Activated T-cell treated with anti-CD3 and anti-CD28 coated beads, Interleukin-2, amount 50 U/mL, for 4 hours (primary cell): ENCODE data around the gene VAT1. TPM values are rescaled to one million over a fixed set of nuclear protein-coding genes. Genes with fewer than 3 reads are reported as not detected.
"Not testable (repeated sequence)": the region's sequence is repeated elsewhere in the genome, so short reads cannot be mapped to it uniquely, and the experiment has no call there.

Experiments used
- ATAC-seq, 2 donors: fragments of 200-7000 bp; cut with Tn5 transposase; one replicate each; pipeline ENCODE4 v1.10.0; 2021
- DNase-seq: peaks from one replicate; pipeline ENCODE4 v3.0.0-alpha.2; 2020
- H3K27me3 Mint-ChIP-seq: one replicate; pipeline ENCODE4 v1.8.0; 2021; ENCODE audit warnings: low read depth, mixed read lengths
- H3K36me3 Mint-ChIP-seq: one replicate; pipeline ENCODE4 v1.8.0; 2022; ENCODE audit warnings: mixed read lengths; ENCODE audit not compliant: insufficient read depth
- H3K4me1 Mint-ChIP-seq: one replicate; pipeline ENCODE4 v1.8.0; 2021; ENCODE audit warnings: low read depth, mixed read lengths
- H3K4me3 Mint-ChIP-seq: one replicate; pipeline ENCODE4 v1.8.0; 2021; ENCODE audit warnings: mild to moderate bottlenecking, moderate library complexity, mixed read lengths
- H3K9me3 Mint-ChIP-seq: one replicate; pipeline ENCODE4 v1.8.0; 2021; ENCODE audit warnings: mixed read lengths
- total RNA-seq, 3 donors: library from RNA; stranded (reverse); gene quantifications; one replicate each; pipeline ENCODE4 v1.2.1, GENCODE V29; 2021

The VAT1 gene
- total RNA-seq, 3 donors from 2014 or later = 11.7 to 15.9 (median 15.5) TPM

DNA sequence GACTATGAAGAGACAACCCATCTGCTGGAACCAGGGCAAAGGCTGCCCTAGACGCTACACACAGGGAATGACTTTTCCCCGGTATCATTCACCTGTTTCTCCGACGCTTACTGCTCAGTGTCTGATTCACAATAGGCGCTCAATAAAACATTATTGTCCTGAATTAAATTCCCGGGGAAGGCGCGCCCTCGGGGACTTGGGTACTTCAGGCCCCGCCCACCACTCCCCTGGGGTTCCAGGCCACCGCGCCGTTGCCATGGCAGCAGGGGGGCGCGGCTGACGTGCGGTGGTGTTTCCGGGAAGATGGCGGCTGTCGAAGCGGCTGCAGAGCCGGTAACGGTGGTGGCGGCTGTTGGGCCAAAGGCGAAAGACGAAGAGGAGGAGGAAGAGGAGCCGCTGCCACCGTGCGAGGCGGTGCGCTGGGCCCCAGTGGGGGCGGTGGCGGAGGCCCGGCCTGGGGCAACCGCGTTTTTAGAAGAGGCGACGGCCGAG lies 41.9 kb downstream of the VAT1 start, which contains the start of gene RUNDC1:
TSS of gene RUNDC1 (plus strand) at position 292 of the 492 bp plus-strand sequence. CDS start at position 304, 12 bp downstream.
- ATAC-seq (peak; percentile 87 to 89), DNase-seq (peak; percentile 91)
- peak within 1 kb of the TSS; percentile 100 for H3K4me3 Mint-ChIP-seq
- peaks cover 5% of the 10 kb centered on the region for H3K36me3 Mint-ChIP-seq
- H3K4me1 Mint-ChIP-seq = peaks cover 34% of the 10 kb centered on the region
- no peaks in the 10 kb centered on the region for H3K27me3 Mint-ChIP-seq
- H3K9me3 Mint-ChIP-seq = no peaks in the 10 kb centered on the region

DNA sequence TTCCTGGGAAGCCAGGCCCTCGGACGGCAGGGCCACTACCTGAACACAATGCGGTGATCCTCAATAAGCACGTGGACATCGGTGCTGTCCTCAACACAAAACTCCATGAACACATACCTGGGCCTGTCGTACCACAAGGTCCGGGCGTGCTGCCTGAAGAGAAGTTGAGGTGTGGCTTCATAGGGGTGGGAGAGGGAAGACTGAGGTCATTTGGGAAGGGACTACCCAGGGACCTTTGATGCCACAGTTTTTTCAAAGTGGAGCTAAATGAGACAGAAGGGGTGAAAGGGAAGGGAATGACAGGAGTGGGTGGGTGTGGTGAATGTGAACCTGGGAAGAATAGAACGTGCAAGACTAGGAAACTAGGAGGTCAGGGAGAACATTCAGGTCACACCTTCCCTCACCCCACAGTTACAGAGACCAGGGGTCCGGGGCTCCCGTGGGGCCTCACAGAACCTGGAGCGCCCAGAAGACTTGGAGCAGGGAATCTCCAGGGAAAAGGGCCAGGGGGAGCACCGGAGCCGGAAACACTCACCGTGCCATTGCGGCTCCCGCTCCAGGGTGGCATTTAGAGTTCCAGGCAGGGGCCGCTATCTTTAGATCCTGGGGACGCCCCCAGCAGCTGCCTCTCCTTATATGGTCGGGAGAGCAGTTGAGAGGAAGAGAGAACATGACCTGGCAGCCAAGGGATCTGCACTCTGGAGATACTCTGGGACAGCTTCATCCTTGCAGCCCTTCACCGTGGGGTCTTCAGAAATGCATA lies 42.5 kb downstream of the VAT1 start, which contains the start of gene PTGES3L:
TSS of gene PTGES3L (minus strand) at position 570 of the 763 bp plus-strand sequence. CDS start at position 543, 27 bp downstream.
- H3K4me1 Mint-ChIP-seq = peaks cover 31% of the 10 kb centered on the region
- ATAC-seq (peak; percentile 47 to 63), DNase-seq (no peak)
- H3K9me3 Mint-ChIP-seq = no peaks in the 10 kb centered on the region
- H3K36me3 Mint-ChIP-seq = peaks cover 2% of the 10 kb centered on the region
- peak within 1 kb of the TSS; percentile 100 for H3K4me3 Mint-ChIP-seq
- no peaks in the 10 kb centered on the region for H3K27me3 Mint-ChIP-seq

DNA sequence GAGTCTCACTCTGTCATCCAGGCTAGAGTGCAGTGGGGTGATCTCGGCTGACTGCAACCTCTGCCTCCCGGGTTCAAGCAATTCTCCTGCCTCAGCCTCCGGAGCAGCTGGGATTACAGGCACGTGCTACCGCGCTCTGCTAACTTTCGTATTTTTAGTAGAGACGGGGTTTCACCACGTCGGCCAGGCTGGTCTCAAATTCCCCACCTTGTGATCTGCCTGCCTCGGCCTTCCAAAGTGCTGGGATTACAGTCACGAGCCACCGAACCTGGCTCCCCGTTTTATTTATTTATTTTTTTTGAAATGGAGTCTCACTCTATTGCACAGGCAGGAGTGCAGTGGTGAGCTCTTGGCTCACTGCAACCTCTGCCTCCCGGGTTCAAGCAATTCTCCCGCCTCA lies 46.5 kb downstream of the VAT1 start:
- H3K27me3 Mint-ChIP-seq, H3K4me3 Mint-ChIP-seq, DNase-seq, H3K9me3 Mint-ChIP-seq, H3K36me3 Mint-ChIP-seq, ATAC-seq: not testable (repeated sequence)
- peaks cover 11% of the 10 kb centered on the region for H3K4me1 Mint-ChIP-seq

DNA sequence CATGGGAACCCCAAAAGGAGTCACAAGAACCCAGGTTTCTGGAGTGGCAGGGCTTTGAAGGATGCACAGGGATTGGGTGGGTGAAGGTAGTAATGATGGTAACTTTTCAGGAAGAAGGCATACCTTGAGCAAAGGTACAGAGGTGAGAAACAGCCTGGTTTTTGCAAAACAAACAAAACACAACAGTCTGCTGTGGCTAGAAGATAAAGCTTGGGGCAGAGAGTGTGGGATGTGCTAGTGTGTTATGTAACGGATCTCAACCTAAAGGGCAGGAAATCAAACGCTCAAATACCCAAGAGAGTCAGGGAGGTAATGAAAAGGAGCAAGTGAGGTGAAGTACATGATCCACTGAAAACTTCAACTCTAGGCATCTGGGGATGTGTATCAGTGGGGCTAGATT lies 46.9 kb downstream of the VAT1 start:
- H3K4me3 Mint-ChIP-seq = no peak overlapping the region
- H3K36me3 Mint-ChIP-seq = no peaks in the 10 kb centered on the region
- H3K4me1 Mint-ChIP-seq = peaks cover 9% of the 10 kb centered on the region
- no peaks in the 10 kb centered on the region for H3K27me3 Mint-ChIP-seq
- no peaks in the 10 kb centered on the region for H3K9me3 Mint-ChIP-seq
- DNase-seq (no peak), ATAC-seq (no peak)

DNA sequence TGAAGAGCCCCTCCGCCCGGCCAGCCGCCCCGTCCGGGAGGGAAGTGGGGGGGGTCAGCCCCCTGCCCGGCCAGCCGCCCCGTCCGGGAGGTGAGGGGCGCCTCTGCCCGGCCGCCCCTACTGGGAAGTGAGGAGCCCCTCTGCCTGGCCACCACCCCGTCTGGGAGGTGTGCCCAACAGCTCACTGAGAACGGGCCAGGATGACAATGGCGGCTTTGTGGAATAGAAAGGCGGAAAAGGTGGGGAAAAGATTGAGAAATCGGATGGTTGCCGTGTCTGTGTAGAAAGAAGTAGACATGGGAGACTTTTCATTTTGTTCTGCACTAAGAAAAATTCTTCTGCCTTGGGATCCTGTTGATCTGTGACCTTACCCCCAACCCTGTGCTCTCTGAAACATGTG lies 48.9 kb downstream of the VAT1 start:
- not testable (repeated sequence) for H3K4me1 Mint-ChIP-seq, DNase-seq, H3K4me3 Mint-ChIP-seq, H3K36me3 Mint-ChIP-seq, H3K9me3 Mint-ChIP-seq, H3K27me3 Mint-ChIP-seq, ATAC-seq

DNA sequence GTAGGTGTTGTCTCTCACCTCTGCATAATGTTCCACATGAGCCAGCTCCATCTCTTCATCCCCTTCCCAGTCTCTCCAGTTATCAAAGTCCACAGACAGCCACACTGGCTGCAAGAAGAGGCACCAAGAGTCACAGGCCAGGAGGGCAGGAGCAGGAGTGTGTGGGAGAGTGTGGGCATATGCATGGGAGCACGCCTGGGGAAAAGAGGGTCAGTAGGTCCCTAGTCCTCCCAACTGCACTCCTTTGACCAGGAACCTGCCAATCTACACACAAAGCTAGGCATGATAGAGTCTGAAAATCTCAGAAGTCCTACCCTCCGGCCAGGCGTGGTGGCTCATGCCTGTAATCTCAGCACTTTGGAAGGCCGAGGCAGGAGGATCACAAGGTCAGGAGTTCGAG lies 50.6 kb downstream of the VAT1 start:
- DNase-seq = no peak
- ATAC-seq = no peak
- H3K27me3 Mint-ChIP-seq = no peaks in the 10 kb centered on the region
- H3K4me1 Mint-ChIP-seq = no peaks in the 10 kb centered on the region
- H3K9me3 Mint-ChIP-seq = no peaks in the 10 kb centered on the region
- no peak overlapping the region for H3K4me3 Mint-ChIP-seq
- H3K36me3 Mint-ChIP-seq = no peaks in the 10 kb centered on the region

DNA sequence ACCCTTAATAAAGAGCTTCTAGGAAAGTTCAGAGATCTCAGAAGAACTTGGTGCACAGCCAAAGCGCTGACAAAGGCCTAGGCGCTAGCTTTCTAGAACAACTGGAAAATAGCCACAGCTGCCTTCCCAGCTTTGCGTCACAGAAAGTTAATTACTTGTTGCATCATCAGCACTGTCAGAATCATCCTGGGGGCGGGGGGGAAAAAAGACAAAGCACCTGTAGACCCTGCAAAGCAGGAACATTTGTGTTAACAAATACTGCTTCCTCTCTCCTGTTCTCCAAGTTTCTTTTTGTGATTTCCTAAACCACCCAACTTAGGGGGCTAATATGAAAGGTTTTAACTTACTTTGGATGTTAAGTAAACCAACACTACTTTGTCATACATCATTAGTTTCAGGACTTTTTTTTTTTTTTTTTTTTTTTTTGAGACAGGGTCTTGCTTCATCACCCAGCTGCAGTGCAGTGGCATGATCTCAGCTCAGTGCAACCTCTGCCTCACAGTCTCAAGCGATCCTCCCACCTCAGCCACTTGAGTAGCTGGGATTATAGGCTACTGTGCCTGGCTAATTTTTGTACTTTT lies 53.1 kb downstream of the VAT1 start:
- H3K36me3 Mint-ChIP-seq = peaks cover 1% of the 10 kb centered on the region
- DNase-seq = no peak

DNA sequence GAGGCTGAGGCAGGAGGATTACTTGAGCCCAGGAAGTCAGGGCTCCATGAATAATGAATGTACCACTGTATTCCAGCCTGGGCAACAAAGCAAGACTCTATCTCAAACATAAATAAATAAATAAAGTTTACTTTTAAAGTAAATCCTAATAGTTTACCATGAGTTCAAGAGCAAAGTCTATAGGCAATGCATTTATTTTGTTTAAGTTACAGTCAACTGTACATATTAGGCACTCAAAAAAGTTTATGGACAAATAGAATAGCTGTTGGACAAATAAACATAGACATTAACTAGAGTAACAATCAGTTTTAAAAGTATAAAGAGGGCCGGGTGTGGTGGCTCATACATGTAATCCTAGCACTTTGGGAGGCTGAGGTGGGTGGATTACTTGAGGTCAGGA lies 54.3 kb downstream of the VAT1 start:
- Mint-ChIP-seq H3K9me3 (no peaks in the 10 kb centered on the region), H3K4me1 (peaks cover 10% of the 10 kb centered on the region), H3K27me3 (no peaks in the 10 kb centered on the region), H3K4me3 (no peak overlapping the region), H3K36me3 (peaks cover 6% of the 10 kb centered on the region)
- ATAC-seq = no peak
- DNase-seq = no peak

More for the DNA sequence above, 53.1 kb downstream of the VAT1 start:
- Mint-ChIP-seq H3K4me1 (peaks cover 6% of the 10 kb centered on the region), H3K27me3 (no peaks in the 10 kb centered on the region), H3K9me3 (no peaks in the 10 kb centered on the region), H3K4me3 (no peak overlapping the region)
- ATAC-seq = no peak

Other genes starting within 250 kb of the VAT1 start
- gene VPS25, start 248.9 kb downstream of the VAT1 start, total RNA-seq = 100 to 1,000 TPM in 1 of 3 donors, 10 to 100 TPM in 2; 92.6 to 106 (median 98.7) TPM
- under 1 TPM; 0.16 to 0.46 (median 0.38) TPM for gene WNK4, start 241.8 kb downstream of the VAT1 start, total RNA-seq
- 10 to 100 TPM; 52.2 to 56.2 (median 55.1) TPM for gene COA3, start 223.7 kb downstream of the VAT1 start, total RNA-seq
- gene CNTD1, start 223.5 kb downstream of the VAT1 start, total RNA-seq = not detected
- 100 to 1,000 TPM; 101 to 121 (median 112) TPM for gene BECN1, start 198.1 kb downstream of the VAT1 start, total RNA-seq
- 100 to 1,000 TPM; 361 to 401 (median 376) TPM for gene PSME3, start 189.0 kb downstream of the VAT1 start, total RNA-seq
- 1 to 10 TPM; 2.7 to 4.1 (median 3.7) TPM for gene AOC2, start 177.8 kb downstream of the VAT1 start, total RNA-seq
- 1 to 10 TPM; 2.1 to 2.6 (median 2.2) TPM for gene AOC3, start 171.2 kb downstream of the VAT1 start, total RNA-seq
- under 1 TPM in 1 of 3 donors, not detected in 2; 0.08 TPM for gene G6PC1, start 121.6 kb downstream of the VAT1 start, total RNA-seq
- 100 to 1,000 TPM; 130 to 159 (median 141) TPM for gene AARSD1, start 57.9 kb downstream of the VAT1 start, total RNA-seq
- under 1 TPM; 0.24 to 0.30 (median 0.25) TPM for gene PTGES3L, start 42.3 kb downstream of the VAT1 start, total RNA-seq
- gene RUNDC1, start 41.8 kb downstream of the VAT1 start, total RNA-seq = 10 to 100 TPM; 14.1 to 17.4 (median 16.7) TPM
- gene RPL27, start 24.0 kb downstream of the VAT1 start, total RNA-seq = 1,000 to 10,000 TPM; 1,553 to 1,718 (median 1,686) TPM
- 10 to 100 TPM; 26.4 to 46.6 (median 34.1) TPM for gene IFI35, start 15.6 kb downstream of the VAT1 start, total RNA-seq
- under 1 TPM; 0.13 to 0.33 (median 0.24) TPM for gene RND2, start 2.8 kb upstream of the VAT1 start, total RNA-seq
- 10 to 100 TPM; 29.5 to 37.4 (median 36.5) TPM for gene BRCA1, start 103.0 kb upstream of the VAT1 start, total RNA-seq
- gene NBR1, start 148.8 kb upstream of the VAT1 start, total RNA-seq = 10 to 100 TPM; 26.8 to 31.9 (median 28.0) TPM
- gene TMEM106A, start 189.5 kb upstream of the VAT1 start, total RNA-seq = 1 to 10 TPM; 7.7 to 8.6 (median 7.9) TPM
- gene CCDC200, start 206.2 kb upstream of the VAT1 start, total RNA-seq = not detected
- gene RNU2-1, start 211.6 kb upstream of the VAT1 start, total RNA-seq = 1,000 to 10,000 TPM; 1,770 to 1,970 (median 1,905) TPM